Measurements from ENCODE around the gene WBP2. TPM values are rescaled to one million over a fixed set of nuclear protein-coding genes. Genes with fewer than 3 reads are reported as not detected.

The WBP2 gene
- total RNA-seq, 1 experiment from 2014 or later = 132 TPM

GRCh38 chr17:75829747-75830146 lies 25.4 kb downstream of the WBP2 start (continued):
- TF ChIP-seq REST (IDR thresholded peaks at IDR 0.05; ENCODE audit: low read depth) (no peak), SRF (IDR thresholded peaks at IDR 0.05; ENCODE audit: low read depth) (no peak), ATF3 (IDR thresholded peaks at IDR 0.05) (no peak), ELF1 (IDR thresholded peaks at IDR 0.05; ENCODE audit: borderline replicate concordance, low read depth) (no peak), CEBPB (IDR thresholded peaks at IDR 0.05; ENCODE audit: low read depth) (no peak), CTCF (IDR thresholded peaks at IDR 0.05 in 2 of 3, conservative IDR thresholded peaks at IDR 0.05 in 1 of 3; ENCODE audit: borderline replicate concordance in 1 of 3, insufficient read depth in 1 of 3, low read depth in 2 of 3, low read length in 2 of 3) (no peak), SIN3A (IDR thresholded peaks at IDR 0.05; ENCODE audit: low read depth) (no peak), EZH2phosphoT487 (IDR thresholded peaks at IDR 0.05; ENCODE audit: borderline replicate concordance) (no peak), JUND (IDR thresholded peaks at IDR 0.05) (no peak), TCF7L2 (IDR thresholded peaks at IDR 0.05; ENCODE audit: borderline replicate concordance, extremely low read depth, insufficient read depth, insufficient read length) (no peak)

Measured in HCT116 (cell line).